Astrocyte of the spinal cord (primary cell): Measurements from ENCODE around the gene GVQW3.

Source experiments
- DNase-seq: peaks from one replicate; pipeline ENCODE4 v3.0.0; 2011; ENCODE audit warnings: low read depth, low spot score
- H3K4me3 ChIP-seq: 2 replicates; pipeline ENCODE4 v1.5.1; 2011; ENCODE audit warnings: low read depth, mild to moderate bottlenecking, low read length, moderate library complexity
- in situ Hi-C: cut with HindIII; loops from 2 replicates; pipeline ENCODE4 v1.10.0; 2017; ENCODE audit warnings: low sequenced_read_pairs
- TF ChIP-seq, protein P1 (sequence below): IDR thresholded peaks from 2 replicates; pipeline ENCODE4 v1.5.1; 2012; ENCODE audit warnings: low read depth, mild to moderate bottlenecking, low read length, inconsistent platforms

Gene GVQW3

DNA sequence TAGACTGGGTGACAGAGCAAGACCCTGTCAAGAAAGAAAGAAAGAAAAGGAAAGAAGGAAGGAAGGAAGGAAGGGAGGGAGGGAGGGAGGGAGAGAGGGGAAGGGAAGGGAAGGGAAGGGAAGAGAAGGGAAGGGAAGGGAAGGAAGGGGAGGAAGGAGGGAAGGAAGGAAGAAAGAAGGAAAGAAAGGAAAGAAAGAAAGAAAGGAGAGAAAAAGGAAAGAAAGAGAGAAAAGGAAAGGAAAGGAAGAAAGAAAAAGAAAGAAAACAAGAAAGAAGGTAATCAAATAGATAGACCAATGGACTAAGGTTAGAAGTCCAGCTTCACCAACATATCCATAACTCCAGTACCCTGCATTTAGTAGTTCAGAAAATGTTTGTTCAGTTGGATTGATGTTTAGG lies 45.5 kb downstream of the GVQW3 start:
- in situ Hi-C loops, result no loop called here

DNA sequence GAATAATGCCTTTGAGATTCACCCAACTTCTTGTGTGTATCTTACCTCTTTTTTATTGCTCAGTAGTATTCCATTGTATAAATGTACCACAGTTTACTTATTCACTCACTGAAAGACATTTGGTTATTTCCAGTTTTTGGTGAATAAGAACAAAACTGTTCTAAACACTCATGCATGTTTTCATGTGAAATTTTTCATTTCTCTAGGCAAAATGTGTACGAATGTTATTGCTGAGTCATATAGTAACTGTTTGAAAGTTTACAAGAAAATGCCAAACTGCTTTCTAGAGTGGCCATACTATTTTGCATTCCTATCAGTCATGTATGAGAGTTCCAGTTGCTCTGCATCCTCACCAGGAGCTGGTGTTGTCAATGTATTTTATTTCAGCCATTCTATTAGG lies 54.9 kb downstream of the GVQW3 start:
- in situ Hi-C loops, result no loop called here
- TF ChIP-seq, protein P1, sequence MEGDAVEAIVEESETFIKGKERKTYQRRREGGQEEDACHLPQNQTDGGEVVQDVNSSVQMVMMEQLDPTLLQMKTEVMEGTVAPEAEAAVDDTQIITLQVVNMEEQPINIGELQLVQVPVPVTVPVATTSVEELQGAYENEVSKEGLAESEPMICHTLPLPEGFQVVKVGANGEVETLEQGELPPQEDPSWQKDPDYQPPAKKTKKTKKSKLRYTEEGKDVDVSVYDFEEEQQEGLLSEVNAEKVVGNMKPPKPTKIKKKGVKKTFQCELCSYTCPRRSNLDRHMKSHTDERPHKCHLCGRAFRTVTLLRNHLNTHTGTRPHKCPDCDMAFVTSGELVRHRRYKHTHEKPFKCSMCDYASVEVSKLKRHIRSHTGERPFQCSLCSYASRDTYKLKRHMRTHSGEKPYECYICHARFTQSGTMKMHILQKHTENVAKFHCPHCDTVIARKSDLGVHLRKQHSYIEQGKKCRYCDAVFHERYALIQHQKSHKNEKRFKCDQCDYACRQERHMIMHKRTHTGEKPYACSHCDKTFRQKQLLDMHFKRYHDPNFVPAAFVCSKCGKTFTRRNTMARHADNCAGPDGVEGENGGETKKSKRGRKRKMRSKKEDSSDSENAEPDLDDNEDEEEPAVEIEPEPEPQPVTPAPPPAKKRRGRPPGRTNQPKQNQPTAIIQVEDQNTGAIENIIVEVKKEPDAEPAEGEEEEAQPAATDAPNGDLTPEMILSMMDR, result no peak
- H3K4me3 ChIP-seq, result no peak overlapping the region
- DNase-seq, result no peak

More for the DNA sequence above, 45.5 kb downstream of the GVQW3 start:
- TF ChIP-seq, protein P1, result no peak
- no peak overlapping the region for H3K4me3 ChIP-seq
- DNase-seq, result no peak

DNA sequence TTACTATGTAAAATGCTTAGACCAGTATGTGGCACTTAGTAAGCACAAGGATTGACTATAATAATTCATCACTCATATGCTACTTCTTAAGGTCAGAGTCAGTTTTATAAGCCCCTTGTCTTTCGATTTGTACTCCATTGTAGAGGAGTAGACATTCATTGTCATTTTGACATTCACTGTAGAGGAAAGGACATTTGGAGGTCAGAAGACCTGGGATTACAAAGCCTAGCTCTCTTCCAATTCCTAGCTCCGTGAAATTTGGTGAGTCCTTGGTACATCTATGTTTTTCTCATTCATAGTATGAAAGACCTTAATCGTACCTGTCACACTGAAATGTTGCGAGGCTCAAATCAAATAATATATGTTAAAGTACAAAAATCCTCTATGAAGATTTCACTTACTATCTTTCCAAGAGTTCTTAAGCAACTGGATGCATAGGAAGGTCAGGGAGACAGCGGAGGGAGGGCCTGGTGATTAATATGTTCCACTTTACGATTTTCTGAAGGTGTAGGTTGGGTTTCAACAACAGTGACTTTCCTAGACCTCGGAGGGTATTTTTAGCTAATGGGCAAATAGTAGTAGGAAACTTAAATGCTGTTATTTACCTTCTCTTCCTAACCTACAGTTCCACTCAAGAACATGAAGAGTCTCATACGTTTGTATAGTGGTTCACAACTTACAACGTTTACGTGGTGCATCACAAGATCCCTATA lies 62.3 kb downstream of the GVQW3 start:
- TF ChIP-seq, protein P1, result no peak
- peak overlapping the region; percentile 99 for H3K4me3 ChIP-seq
- DNase-seq, result peak; percentile 13
- in situ Hi-C loops, result no loop called here

DNA sequence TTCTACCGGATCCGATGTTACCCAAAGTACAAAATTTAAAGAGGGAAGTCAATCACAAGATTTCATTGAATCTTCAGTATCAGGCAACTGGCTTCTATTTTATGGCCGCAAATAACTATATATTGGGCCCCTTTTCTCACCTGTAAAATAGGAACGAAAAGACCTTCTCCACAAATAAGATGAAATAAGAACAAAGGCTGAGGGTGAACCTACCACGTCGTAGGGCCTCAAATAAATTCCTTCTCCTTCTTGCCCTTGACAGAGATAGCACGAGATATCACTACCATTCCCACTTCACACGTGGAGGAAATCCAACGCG lies 62.9 kb downstream of the GVQW3 start:
- DNase-seq, result no peak
- peak overlapping the region; percentile 99 for H3K4me3 ChIP-seq
- TF ChIP-seq, protein P1, result no peak
- in situ Hi-C loops, result no loop called here

DNA sequence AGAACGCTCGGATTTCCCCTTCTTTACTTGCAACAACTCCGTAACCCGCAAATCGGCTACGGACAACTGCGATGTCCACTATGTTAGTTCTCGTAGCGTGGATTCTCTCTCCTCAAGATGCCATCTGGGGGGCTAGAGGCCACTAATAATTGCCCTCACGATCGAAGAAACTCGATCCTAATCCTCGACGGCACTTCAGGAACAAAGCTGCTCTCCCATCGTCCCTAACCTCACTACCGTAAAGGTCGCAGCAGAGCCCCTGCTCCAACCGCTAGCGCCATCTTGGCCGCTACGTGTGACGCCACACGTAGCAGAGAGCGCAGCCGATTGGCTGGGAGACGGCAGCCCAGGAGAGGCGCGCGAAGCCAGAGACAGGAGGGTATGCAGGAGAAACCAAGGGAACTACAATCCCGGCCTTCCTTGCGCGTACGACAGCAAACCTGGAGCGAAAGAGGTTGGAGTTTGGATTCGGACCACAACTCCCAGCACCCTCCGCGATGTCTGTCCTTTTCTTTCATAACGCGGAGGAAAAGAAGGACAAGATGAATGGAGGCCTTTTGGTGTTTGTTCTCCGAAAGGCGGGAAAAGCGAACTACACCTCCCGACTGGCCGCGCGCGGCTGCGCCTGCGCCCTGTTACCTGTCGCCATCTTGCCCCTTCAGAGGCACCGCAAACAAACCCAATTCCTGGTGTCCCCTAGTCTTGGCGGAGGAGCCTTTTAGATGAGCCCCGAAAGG lies 63.4 kb downstream of the GVQW3 start, which contains the start of gene EMSY:
EMSY (plus strand) TSS at position 635 of the 737 bp plus-strand sequence. CDS start 1,921 bp downstream, outside the sequence.
- peak; percentile 100 for DNase-seq
- TF ChIP-seq, protein P1, result no peak
- in situ Hi-C loops, result no loop called here
- H3K4me3 ChIP-seq, result peak within 1 kb of the TSS; percentile 99

DNA sequence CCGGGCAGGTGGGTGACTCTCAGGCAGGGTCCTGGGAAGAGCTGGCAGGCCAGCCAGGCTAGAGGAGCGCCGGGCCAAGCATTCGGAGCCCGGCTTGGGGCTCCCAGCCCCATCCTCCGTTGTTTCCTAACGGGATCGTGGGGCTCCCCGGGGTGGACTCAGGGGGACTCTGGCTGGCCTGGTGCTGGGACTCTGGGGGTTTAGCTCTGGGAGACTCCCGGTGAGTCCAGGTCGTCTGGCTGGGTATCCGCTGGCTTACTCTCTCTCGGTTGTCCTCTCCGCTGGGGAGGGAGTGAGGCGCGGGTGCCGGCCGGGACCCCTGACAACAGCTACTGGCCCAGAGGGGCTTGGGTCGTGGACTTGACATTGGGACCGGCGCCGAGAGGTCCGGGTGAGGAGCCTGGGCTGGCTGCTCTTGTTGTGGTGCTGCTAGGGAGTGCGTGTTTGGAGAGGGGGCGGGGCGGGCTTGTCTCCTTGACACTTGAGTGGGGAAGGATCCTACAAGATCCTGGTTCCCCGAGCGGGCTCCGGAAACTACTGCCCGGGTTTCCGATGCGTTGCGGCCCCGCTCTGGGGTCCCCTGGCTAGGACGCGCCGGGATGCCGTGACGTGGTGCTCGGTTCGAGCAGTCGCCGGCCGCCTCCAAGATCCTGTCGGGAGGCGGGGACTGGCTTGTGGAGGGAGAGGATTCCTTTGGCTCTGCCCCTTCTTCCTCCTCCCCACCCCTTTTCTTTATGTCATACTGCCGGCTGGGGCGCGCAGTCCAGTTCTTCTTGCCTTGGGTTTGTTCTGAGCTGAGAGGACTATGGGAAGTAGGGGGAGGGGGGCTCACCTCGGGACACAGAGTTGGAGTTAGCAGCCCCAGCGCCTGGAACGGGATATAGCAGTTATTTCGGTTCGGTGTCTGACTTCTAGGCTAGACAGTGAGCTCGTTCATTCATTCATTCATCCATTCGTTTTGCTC lies 64.3 kb downstream of the GVQW3 start:
- peak overlapping the region; percentile 99 for H3K4me3 ChIP-seq
- TF ChIP-seq, protein P1, result no peak
- in situ Hi-C loops, result no loop called here
- DNase-seq, result peak; percentile 90
